ENCODE measurements around the gene LAMB4. TPM values are rescaled to one million over a fixed set of nuclear protein-coding genes. Genes with fewer than 3 reads are reported as not detected.
A peak's percentile ranks its signal among the peaks of the same experiment; 100 is the strongest.
"Not testable (repeated sequence)": the region's sequence is repeated elsewhere in the genome, so short reads cannot be mapped to it uniquely, and the experiment has no call there.

The LAMB4 gene
- polyA plus RNA-seq, 1 of the 3 experiments (the other 2 are of a cell fraction) = 0.36 TPM

GRCh38 chr7:108033776-108034497 is 96.2 kb downstream of the LAMB4 start:
- H3K4me2 ChIP-seq = no peak overlapping the region
- H3K9ac ChIP-seq = no peak overlapping the region
- peaks cover 24% of the 10 kb centered on the region for H3F3A ChIP-seq (replicated peaks; ENCODE audit: insufficient read depth)
- POLR2A ChIA-PET = no interaction called here
- H3K4me3 ChIP-seq (ENCODE audit: low read depth in 2 of 2, low read length in 1 of 2) = no peak overlapping the region
- no peaks in the 10 kb centered on the region for H3K79me2 ChIP-seq (ENCODE audit: insufficient read depth)
- no peaks in the 10 kb centered on the region for H3K9me2 ChIP-seq
- H3K27me3 ChIP-seq (ENCODE audit: insufficient read depth) = no peaks in the 10 kb centered on the region
- no peaks in the 10 kb centered on the region for H3K36me3 ChIP-seq (replicated peaks in 1 of 2; ENCODE audit: control insufficient read depth in 1 of 2, insufficient read depth in 2 of 2, low read length in 1 of 2)
- 95% methylated on average over 5 of the region's 5 CpGs for WGBS (ENCODE audit: low lambda C conversion rate)
- H4K20me1 ChIP-seq (ENCODE audit: insufficient read depth) = no peaks in the 10 kb centered on the region
- H3K9me3 ChIP-seq = no peaks in the 10 kb centered on the region
- no peak overlapping the region for H2AFZ ChIP-seq (ENCODE audit: low read depth)
- CTCF ChIA-PET = interaction anchor here (0.7 to 4.3 kb wide), 6 partner anchors 12 to 130 kb away, joined by 3 to 32 read pairs (median 3); no protein-coding TSS in a partner anchor
- H3K27ac ChIP-seq (ENCODE audit: low read depth in 2 of 2, low read length in 1 of 2) = no peak overlapping the region
- DNase-seq = no peak
- peaks cover 2 to 19% of the 10 kb centered on the region in 2 experiments; a peak in 2 of 4 replicates for H3K4me1 ChIP-seq (ENCODE audit: control insufficient read depth in 1 of 2, insufficient read depth in 2 of 2, low read depth in 1 of 2, low read length in 1 of 2)
- TF ChIP-seq FOXJ3 (CRISPR knock-in tag; IDR thresholded peaks at IDR 0.05) (no peak), IRF3 (IDR thresholded peaks at IDR 0.05; ENCODE audit: low read depth, low read length) (no peak), TEAD4 (IDR thresholded peaks at IDR 0.05; ENCODE audit: borderline replicate concordance, insufficient read depth) (no peak), ZBTB33 (IDR thresholded peaks at IDR 0.05; ENCODE audit: borderline replicate concordance, low read depth) (no peak), RCOR1 (IDR thresholded peaks at IDR 0.05; ENCODE audit: low read length) (no peak)

GRCh38 chr7:108033309-108033708 is 96.9 kb downstream of the LAMB4 start:
- POLR2A ChIA-PET; H2AFZ ChIP-seq (ENCODE audit: low read depth); H3K4me2 ChIP-seq; H3K27ac ChIP-seq (ENCODE audit: low read depth in 2 of 2, low read length in 1 of 2); H4K20me1 ChIP-seq (ENCODE audit: insufficient read depth); DNase-seq; H3K79me2 ChIP-seq (ENCODE audit: insufficient read depth); H3K9ac ChIP-seq; H3K9me3 ChIP-seq; H3K36me3 ChIP-seq (replicated peaks in 1 of 2; ENCODE audit: control insufficient read depth in 1 of 2, insufficient read depth in 2 of 2, low read length in 1 of 2); H3K27me3 ChIP-seq (ENCODE audit: insufficient read depth); H3K4me3 ChIP-seq (ENCODE audit: low read depth in 2 of 2, low read length in 1 of 2); H3K9me2 ChIP-seq: not testable (repeated sequence)
- Histone ChIP-seq H3F3A (replicated peaks; ENCODE audit: insufficient read depth) (peaks cover 24% of the 10 kb centered on the region), H3K4me1 (ENCODE audit: control insufficient read depth in 1 of 2, insufficient read depth in 2 of 2, low read depth in 1 of 2, low read length in 1 of 2) (peaks cover 2 to 19% of the 10 kb centered on the region in 2 experiments; a peak in 2 of 4 replicates)
- CTCF ChIA-PET = interaction anchor here (0.7 to 4.3 kb wide), 7 partner anchors 9 to 1079 kb away, joined by 3 to 32 read pairs (median 3); no protein-coding TSS in a partner anchor
- 94% methylated on average over 8 of the region's 8 CpGs for WGBS (ENCODE audit: low lambda C conversion rate)

GRCh38 chr7:108030516-108030915 is 99.6 kb downstream of the LAMB4 start:
- Histone ChIP-seq H3K9ac (peak overlapping the region; percentile 51; the same call in 1 of the 2 replicates), H3K9me2 (no peaks in the 10 kb centered on the region), H3F3A (replicated peaks; ENCODE audit: insufficient read depth) (peaks cover 30% of the 10 kb centered on the region), H3K4me3 (ENCODE audit: low read depth in 2 of 2, low read length in 1 of 2) (no peak overlapping the region), H3K36me3 (replicated peaks in 1 of 2; ENCODE audit: control insufficient read depth in 1 of 2, insufficient read depth in 2 of 2, low read length in 1 of 2) (no peaks in the 10 kb centered on the region), H2AFZ (ENCODE audit: low read depth) (peak overlapping the region; percentile 60; the same call in 1 of the 2 replicates), H4K20me1 (ENCODE audit: insufficient read depth) (no peaks in the 10 kb centered on the region), H3K79me2 (ENCODE audit: insufficient read depth) (no peaks in the 10 kb centered on the region), H3K27ac (ENCODE audit: low read depth in 2 of 2, low read length in 1 of 2) (peak overlapping the region in 1 of 2 experiments; percentile 88; a peak in 3 of 4 replicates), H3K9me3 (no peaks in the 10 kb centered on the region), H3K27me3 (ENCODE audit: insufficient read depth) (no peaks in the 10 kb centered on the region), H3K4me1 (ENCODE audit: control insufficient read depth in 1 of 2, insufficient read depth in 2 of 2, low read depth in 1 of 2, low read length in 1 of 2) (peaks cover 0 to 31% of the 10 kb centered on the region in 2 experiments), H3K4me2 (peak overlapping the region; percentile 42)
- POLR2A ChIA-PET = no interaction called here
- DNase-seq = no peak
- WGBS (ENCODE audit: low lambda C conversion rate) = 71% methylated on average over 3 of the region's 3 CpGs
- TF ChIP-seq TEAD4 (IDR thresholded peaks at IDR 0.05; ENCODE audit: borderline replicate concordance, insufficient read depth) (peak; percentile 32; the same call in 1 of the 2 replicates), RXRA (IDR thresholded peaks at IDR 0.05; ENCODE audit: borderline replicate concordance, low read depth) (peak; percentile 65; the same call in 1 of the 2 replicates), USF1 (IDR thresholded peaks at IDR 0.05; ENCODE audit: borderline replicate concordance, low read depth) (no peak), NFIC (IDR thresholded peaks at IDR 0.05; ENCODE audit: borderline replicate concordance) (peak; percentile 51; the same call in 1 of the 2 replicates), TCF12 (IDR thresholded peaks at IDR 0.05) (peak; percentile 59), JUND (IDR thresholded peaks at IDR 0.05) (peak; percentile 84), EP300 (IDR thresholded peaks at IDR 0.05; ENCODE audit: borderline replicate concordance in 1 of 2, low read depth in 1 of 2, low read length in 1 of 2) (peak in 1 of 2 experiments; percentile 50; a peak in 1 of 4 replicates), PBX3 (IDR thresholded peaks at IDR 0.05) (peak; percentile 5; the same call in 1 of the 2 replicates), FOSL2 (IDR thresholded peaks at IDR 0.05; ENCODE audit: borderline replicate concordance, low read depth) (peak; percentile 79), RCOR1 (IDR thresholded peaks at IDR 0.05; ENCODE audit: low read length) (no peak)
- CTCF ChIA-PET = interaction anchor here (0.9 kb wide), 1 partner anchor 10 kb away, joined by 4 read pairs; no protein-coding TSS in a partner anchor
